SK-N-SH (cell line): ENCODE measurements around the gene MPEG1. TPM values are rescaled to one million over a fixed set of nuclear protein-coding genes. Genes with fewer than 3 reads are reported as not detected.

ENCODE experiments used
- CTCF ChIA-PET: fragments of 300-600, 350-600 bp; formaldehyde crosslinking; extraction: SDS; loops from one replicate; lab custom pipeline; 2021; lab: Yijun Ruan, JAX
- POLR2A ChIA-PET: fragments of 350-600 bp; sonication (Branson Sonifier 250); formaldehyde crosslinking; extraction: SDS; loops from one replicate; lab custom pipeline; 2020; ENCODE audit warnings: antibody characterized with exemption, inconsistent platforms; lab: Yijun Ruan, JAX
- DNase-seq: peaks from one replicate; pipeline ENCODE4 v3.0.0; 2012
- H2AFZ ChIP-seq: fragments of 200-600 bp; sonication (generic); 2 replicates; pipeline ENCODE4 v1.8.1; 2016; ENCODE audit warnings: antibody characterized with exemption, mild to moderate bottlenecking, low read depth
- H3F3A ChIP-seq: fragments of 200-600 bp; sonication (generic); replicated peaks from 2 replicates; pipeline ENCODE3; 2016; ENCODE audit warnings: antibody characterized with exemption, mild to moderate bottlenecking; ENCODE audit not compliant: insufficient read depth
- H3K27ac ChIP-seq, 2 experiments: fragments of 200-500 bp in 1 of 2; fragments of 200-600 bp in 1 of 2; sonication (Bioruptor generic) in 1 of 2; sonication (generic), shearing (Covaris generic) in 1 of 2; 2 replicates each; pipeline versions ENCODE4 v1.5.1 to v1.6.1; 2014 to 2016; ENCODE audit warnings: low read depth in 2 of 2, inconsistent platforms in 1 of 2, low read length in 1 of 2, mild to moderate bottlenecking in 1 of 2, mixed read lengths in 1 of 2
- H3K27me3 ChIP-seq: fragments of 200-600 bp; sonication (generic), shearing (Covaris generic); 2 replicates; pipeline ENCODE4 v1.6.1; 2016; ENCODE audit warnings: mixed run types; ENCODE audit not compliant: insufficient read depth
- H3K36me3 ChIP-seq, 2 experiments: fragments of 200-500 bp in 1 of 2; fragments of 200-600 bp in 1 of 2; sonication (Bioruptor generic) in 1 of 2; sonication (generic) in 1 of 2; replicated peaks in 1 of 2; 2 replicates each; pipeline versions ENCODE3 to v1.5.1; 2014 to 2016; ENCODE audit warnings: low read length in 1 of 2, mild to moderate bottlenecking in 1 of 2; ENCODE audit not compliant: insufficient read depth in 2 of 2, control insufficient read depth in 1 of 2
- H3K4me1 ChIP-seq, 2 experiments: fragments of 200-500 bp in 1 of 2; fragments of 200-600 bp in 1 of 2; sonication (Bioruptor generic) in 1 of 2; sonication (generic), shearing (Covaris generic) in 1 of 2; 2 replicates each; pipeline versions ENCODE4 v1.5.1 to v1.6.1; 2014 to 2016; ENCODE audit warnings: low read depth in 1 of 2, low read length in 1 of 2, mixed run types in 1 of 2; ENCODE audit not compliant: insufficient read depth in 2 of 2, control insufficient read depth in 1 of 2
- H3K4me2 ChIP-seq: fragments of 200-600 bp; sonication (generic), shearing (Covaris generic); 2 replicates; pipeline ENCODE4 v1.6.1; 2017; ENCODE audit warnings: mixed run types
- H3K4me3 ChIP-seq, 2 experiments: fragments of 200-500 bp in 1 of 2; fragments of 200-600 bp in 1 of 2; sonication (Bioruptor generic) in 1 of 2; sonication (generic), shearing (Covaris generic) in 1 of 2; 2 replicates each; pipeline versions ENCODE4 v1.5.1 to v1.8.1; 2014 to 2016; ENCODE audit warnings: low read depth in 2 of 2, inconsistent platforms in 1 of 2, low read length in 1 of 2, mild to moderate bottlenecking in 1 of 2, mixed read lengths in 1 of 2, moderate library complexity in 1 of 2
- H3K79me2 ChIP-seq: fragments of 200-600 bp; sonication (generic); 2 replicates; pipeline ENCODE4 v1.8.1; 2017; ENCODE audit warnings: mild to moderate bottlenecking; ENCODE audit not compliant: insufficient read depth
- H3K9ac ChIP-seq: fragments of 200-600 bp; sonication (generic); 2 replicates; pipeline ENCODE4 v1.6.1; 2017; ENCODE audit warnings: mixed run types
- H3K9me2 ChIP-seq: fragments of 200-600 bp; sonication (generic); 2 replicates; pipeline ENCODE4 v1.6.1; 2017; ENCODE audit warnings: mixed run types
- H3K9me3 ChIP-seq: fragments of 200-600 bp; sonication (generic); 2 replicates; pipeline ENCODE4 v1.6.1; 2017; ENCODE audit warnings: mixed run types, mild to moderate bottlenecking, moderate library complexity
- H4K20me1 ChIP-seq: fragments of 200-600 bp; sonication (generic); 2 replicates; pipeline ENCODE4 v1.6.1; 2017; ENCODE audit warnings: mild to moderate bottlenecking, mixed run types; ENCODE audit not compliant: insufficient read depth
- ELF1 ChIP-seq: IDR thresholded peaks from 2 replicates; pipeline ENCODE4 v1.4.0; 2012
- JUND ChIP-seq: IDR thresholded peaks from 2 replicates; pipeline ENCODE4 v1.4.0; 2012
- RAD21 ChIP-seq: IDR thresholded peaks from 2 replicates; pipeline ENCODE4 v1.6.1; 2012; ENCODE audit warnings: mild to moderate bottlenecking, low read length
- RXRA ChIP-seq: IDR thresholded peaks from 2 replicates; pipeline ENCODE4 v1.4.0; 2012; ENCODE audit warnings: low read depth, mild to moderate bottlenecking, borderline replicate concordance
- SMC3 ChIP-seq: IDR thresholded peaks from 2 replicates; pipeline ENCODE4 v1.6.1; 2012; ENCODE audit warnings: low read depth, low read length, improper control_type of control experiment
- TEAD4 ChIP-seq: IDR thresholded peaks from 2 replicates; pipeline ENCODE4 v1.4.0; 2012; ENCODE audit warnings: mild to moderate bottlenecking, borderline replicate concordance; ENCODE audit not compliant: insufficient read depth
- WGBS: methylation state at CpG from one replicate; pipeline ENCODE4 v1.1.6; 2017; ENCODE audit warnings: low lambda C conversion rate; 5-methylcytosine and 5-hydroxymethylcytosine counted together
- polyA plus RNA-seq, 3 experiments: library from polyadenylated mRNA; depleted of rRNA; stranded (reverse); fragments of >200 nt; gene quantifications; 2 replicates each; pipeline ENCODE4 v1.2.3, GENCODE V29; 2012
- TF ChIP-seq, protein P1 (sequence below): fragments of 200-600 bp; sonication (generic); IDR thresholded peaks from 2 replicates; pipeline ENCODE4 v1.6.1; 2017; ENCODE audit warnings: antibody characterized with exemption, mild to moderate bottlenecking, moderate library complexity
- TF ChIP-seq, protein P2 (sequence below): IDR thresholded peaks from 2 replicates; pipeline ENCODE4 v1.6.1; 2012; ENCODE audit warnings: mild to moderate bottlenecking, low read depth, low read length, moderate library complexity
- TF ChIP-seq, protein P3 (sequence below): IDR thresholded peaks from 2 replicates; pipeline ENCODE4; 2012
- TF ChIP-seq, protein P4 (sequence below): IDR thresholded peaks from 2 replicates; pipeline ENCODE4 v1.4.0; 2012; ENCODE audit warnings: low read depth

MPEG1 gene
- polyA plus RNA-seq, 1 of the 3 experiments (the other 2 are of a cell fraction): not detected

DNA sequence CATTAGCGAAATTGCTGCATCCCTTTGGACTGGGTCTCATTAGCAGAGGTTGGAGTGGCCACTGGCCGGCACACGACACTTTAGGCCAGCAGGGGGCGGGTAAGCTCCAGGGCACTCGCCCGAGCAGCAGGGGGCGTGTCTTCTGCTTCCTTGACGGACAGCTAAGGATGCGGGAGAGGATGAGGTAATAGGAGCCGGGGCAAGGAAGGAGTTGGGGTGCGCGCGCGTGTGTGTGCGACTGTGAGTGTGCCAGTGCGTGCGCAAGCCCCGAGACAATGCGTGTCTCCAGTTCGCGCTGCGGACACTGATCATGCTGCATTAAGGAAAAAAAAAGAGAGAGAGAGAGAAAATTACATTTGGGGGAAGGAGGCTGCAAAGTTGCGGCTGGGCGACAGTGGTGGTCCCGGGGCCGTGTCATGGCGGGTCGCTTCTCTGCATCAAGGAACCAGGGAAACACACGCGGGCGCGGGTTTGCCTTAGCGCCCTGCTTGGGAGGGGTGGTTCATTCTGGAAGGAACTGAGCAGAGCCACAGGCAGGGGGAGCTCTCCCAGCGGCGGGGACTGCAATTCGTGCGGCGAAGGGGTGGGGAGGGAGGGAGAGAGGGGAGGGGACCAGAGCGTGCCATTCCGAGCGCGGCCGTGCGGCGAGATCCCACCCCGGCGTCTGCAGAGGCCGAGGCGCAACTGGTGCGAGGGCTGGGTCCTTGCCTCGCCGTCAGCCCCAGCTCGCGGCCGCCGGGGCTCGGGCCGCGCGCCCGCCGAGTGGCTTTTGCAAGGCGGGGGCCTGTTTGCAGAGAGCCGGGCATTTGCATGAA, 41.0 kb downstream of the MPEG1 start, which contains the start of gene DTX4:
TSS of gene DTX4 (plus strand) at position 625 of the 815 bp plus-strand sequence. CDS start 464 bp downstream, outside the sequence.
- WGBS: under 1% methylated on average over 38 of the region's 64 CpGs
- peaks cover 48% of the 10 kb centered on the region for H3K27me3 ChIP-seq
- no peaks in the 10 kb centered on the region for H3F3A ChIP-seq
- H3K79me2 ChIP-seq: no peaks in the 10 kb centered on the region
- TF ChIP-seq ELF1: no peak
- peak; percentile 86 for TF ChIP-seq RAD21
- no peak for TF ChIP-seq RXRA
- TF ChIP-seq JUND: no peak
- TF ChIP-seq TEAD4: no peak
- TF ChIP-seq, protein P1, sequence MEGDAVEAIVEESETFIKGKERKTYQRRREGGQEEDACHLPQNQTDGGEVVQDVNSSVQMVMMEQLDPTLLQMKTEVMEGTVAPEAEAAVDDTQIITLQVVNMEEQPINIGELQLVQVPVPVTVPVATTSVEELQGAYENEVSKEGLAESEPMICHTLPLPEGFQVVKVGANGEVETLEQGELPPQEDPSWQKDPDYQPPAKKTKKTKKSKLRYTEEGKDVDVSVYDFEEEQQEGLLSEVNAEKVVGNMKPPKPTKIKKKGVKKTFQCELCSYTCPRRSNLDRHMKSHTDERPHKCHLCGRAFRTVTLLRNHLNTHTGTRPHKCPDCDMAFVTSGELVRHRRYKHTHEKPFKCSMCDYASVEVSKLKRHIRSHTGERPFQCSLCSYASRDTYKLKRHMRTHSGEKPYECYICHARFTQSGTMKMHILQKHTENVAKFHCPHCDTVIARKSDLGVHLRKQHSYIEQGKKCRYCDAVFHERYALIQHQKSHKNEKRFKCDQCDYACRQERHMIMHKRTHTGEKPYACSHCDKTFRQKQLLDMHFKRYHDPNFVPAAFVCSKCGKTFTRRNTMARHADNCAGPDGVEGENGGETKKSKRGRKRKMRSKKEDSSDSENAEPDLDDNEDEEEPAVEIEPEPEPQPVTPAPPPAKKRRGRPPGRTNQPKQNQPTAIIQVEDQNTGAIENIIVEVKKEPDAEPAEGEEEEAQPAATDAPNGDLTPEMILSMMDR: peak; percentile 89
- TF ChIP-seq, protein P2, sequence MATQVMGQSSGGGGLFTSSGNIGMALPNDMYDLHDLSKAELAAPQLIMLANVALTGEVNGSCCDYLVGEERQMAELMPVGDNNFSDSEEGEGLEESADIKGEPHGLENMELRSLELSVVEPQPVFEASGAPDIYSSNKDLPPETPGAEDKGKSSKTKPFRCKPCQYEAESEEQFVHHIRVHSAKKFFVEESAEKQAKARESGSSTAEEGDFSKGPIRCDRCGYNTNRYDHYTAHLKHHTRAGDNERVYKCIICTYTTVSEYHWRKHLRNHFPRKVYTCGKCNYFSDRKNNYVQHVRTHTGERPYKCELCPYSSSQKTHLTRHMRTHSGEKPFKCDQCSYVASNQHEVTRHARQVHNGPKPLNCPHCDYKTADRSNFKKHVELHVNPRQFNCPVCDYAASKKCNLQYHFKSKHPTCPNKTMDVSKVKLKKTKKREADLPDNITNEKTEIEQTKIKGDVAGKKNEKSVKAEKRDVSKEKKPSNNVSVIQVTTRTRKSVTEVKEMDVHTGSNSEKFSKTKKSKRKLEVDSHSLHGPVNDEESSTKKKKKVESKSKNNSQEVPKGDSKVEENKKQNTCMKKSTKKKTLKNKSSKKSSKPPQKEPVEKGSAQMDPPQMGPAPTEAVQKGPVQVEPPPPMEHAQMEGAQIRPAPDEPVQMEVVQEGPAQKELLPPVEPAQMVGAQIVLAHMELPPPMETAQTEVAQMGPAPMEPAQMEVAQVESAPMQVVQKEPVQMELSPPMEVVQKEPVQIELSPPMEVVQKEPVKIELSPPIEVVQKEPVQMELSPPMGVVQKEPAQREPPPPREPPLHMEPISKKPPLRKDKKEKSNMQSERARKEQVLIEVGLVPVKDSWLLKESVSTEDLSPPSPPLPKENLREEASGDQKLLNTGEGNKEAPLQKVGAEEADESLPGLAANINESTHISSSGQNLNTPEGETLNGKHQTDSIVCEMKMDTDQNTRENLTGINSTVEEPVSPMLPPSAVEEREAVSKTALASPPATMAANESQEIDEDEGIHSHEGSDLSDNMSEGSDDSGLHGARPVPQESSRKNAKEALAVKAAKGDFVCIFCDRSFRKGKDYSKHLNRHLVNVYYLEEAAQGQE: no peak
- TF ChIP-seq, protein P3, sequence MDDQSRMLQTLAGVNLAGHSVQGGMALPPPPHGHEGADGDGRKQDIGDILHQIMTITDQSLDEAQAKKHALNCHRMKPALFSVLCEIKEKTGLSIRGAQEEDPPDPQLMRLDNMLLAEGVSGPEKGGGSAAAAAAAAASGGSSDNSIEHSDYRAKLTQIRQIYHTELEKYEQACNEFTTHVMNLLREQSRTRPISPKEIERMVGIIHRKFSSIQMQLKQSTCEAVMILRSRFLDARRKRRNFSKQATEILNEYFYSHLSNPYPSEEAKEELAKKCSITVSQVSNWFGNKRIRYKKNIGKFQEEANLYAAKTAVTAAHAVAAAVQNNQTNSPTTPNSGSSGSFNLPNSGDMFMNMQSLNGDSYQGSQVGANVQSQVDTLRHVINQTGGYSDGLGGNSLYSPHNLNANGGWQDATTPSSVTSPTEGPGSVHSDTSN: peak; percentile 96
- peak; percentile 91 for TF ChIP-seq SMC3
- TF ChIP-seq, protein P4, sequence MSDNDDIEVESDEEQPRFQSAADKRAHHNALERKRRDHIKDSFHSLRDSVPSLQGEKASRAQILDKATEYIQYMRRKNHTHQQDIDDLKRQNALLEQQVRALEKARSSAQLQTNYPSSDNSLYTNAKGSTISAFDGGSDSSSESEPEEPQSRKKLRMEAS: peak; percentile 42; the same call in 1 of the 2 replicates
- no peaks in the 10 kb centered on the region for H3K9me2 ChIP-seq
- H3K27ac ChIP-seq: no peak within 1 kb of the TSS
- peak within 1 kb of the TSS; percentile 98 for H2AFZ ChIP-seq
- ChIA-PET CTCF (interaction anchor here (0.6 to 6.5 kb wide), 46 partner anchors 9 to 1289 kb away, joined by 3 to 58 read pairs (median 4); partner anchors contain the start of gene FAM111A), POLR2A (no interaction called here)
- no peaks in the 10 kb centered on the region for H3K36me3 ChIP-seq
- peak within 1 kb of the TSS; percentile 100 for H3K4me2 ChIP-seq
- DNase-seq: peak; percentile 92
- H3K4me1 ChIP-seq: peaks cover 0 to 12% of the 10 kb centered on the region in 2 experiments; a peak in 1 of 4 replicates
- H3K4me3 ChIP-seq: peak within 1 kb of the TSS; percentile 48 to 96
- no peaks in the 10 kb centered on the region for H4K20me1 ChIP-seq
- peak within 1 kb of the TSS; percentile 34; the same call in 1 of the 2 replicates for H3K9ac ChIP-seq
- H3K9me3 ChIP-seq: no peaks in the 10 kb centered on the region
